Pancreas (tissue), 10 donors: ENCODE results near the gene EVX2. TPM values are rescaled to one million over a fixed set of nuclear protein-coding genes. Genes with fewer than 3 reads are reported as not detected.

Experiments
- ATAC-seq, 4 donors: fragments of 200-7000 bp; cut with Tn5 transposase; one replicate each; pipeline versions ENCODE4 v1.8.0 to v1.9.1; 2020; ENCODE audit warnings: mild to moderate bottlenecking in 4 of 4, moderate library complexity in 4 of 4
- DNase-seq, 6 donors: peaks; one replicate each; pipeline ENCODE4 v3.0.0-alpha.2; 2020
- FAIRE-seq: peaks from 2 replicates; lab custom pipeline; 2012; peaks lifted over from hg19 to GRCh38; lab: Jason Lieb, UNC
- H3K27ac ChIP-seq, 4 donors: fragments of 200-600 bp; sonication (generic); 1 replicate in 3 of 4; 2 replicates in 1 of 4; pipeline versions ENCODE4 v1.5.0 to v1.8.0; 2020
- H3K27me3 ChIP-seq, 4 donors: fragments of 200-600 bp; one replicate each; pipeline ENCODE4 v1.8.0; 2021
- H3K36me3 ChIP-seq, 3 donors: fragments of 200-600 bp; sonication (generic) in 1 of 3; one replicate each; pipeline versions ENCODE4 v1.5.0 to v1.8.0; 2020 to 2021
- H3K4me1 ChIP-seq, 3 donors: fragments of 200-600 bp; one replicate each; pipeline ENCODE4 v1.8.0; 2021
- H3K4me3 ChIP-seq, 4 donors: fragments of 200-600 bp; sonication (generic) in 2 of 4; one replicate each; pipeline versions ENCODE4 v1.5.0 to v1.8.0; 2020 to 2021
- H3K9me3 ChIP-seq, 4 donors: fragments of 200-600 bp; one replicate each; pipeline ENCODE4 v1.8.0; 2021
- CTCF ChIP-seq, 4 donors: fragments of 200-600 bp; sonication (generic) in 3 of 4; IDR thresholded peaks; one replicate each; pipeline versions ENCODE4 v1.5.0 to v1.8.0; 2021; ENCODE audit warnings: antibody characterized with exemption in 4 of 4
- WGBS, 2 donors: extraction: QIAGEN DNeasy Blood & Tissue Kit; methylation state at CpG; one replicate each; pipeline ENCODE4 v1.1.7; 2013; 5-methylcytosine and 5-hydroxymethylcytosine counted together
- intact Hi-C, 3 donors: fragments of 100-400 bp; cut with DNase I; formaldehyde crosslinking; loops; one replicate each; pipeline versions ENCODE4 v1.11.1 to v1.14.2; 2022
- polyA plus RNA-seq, 2 donors: library from polyadenylated mRNA; stranded (reverse); fragments of 200-250 nt; gene quantifications; one replicate each; pipeline ENCODE4 v1.2.3, GENCODE V29; 2013
- total RNA-seq, 6 donors: library from RNA; stranded (reverse); fragmentation: NEBNext Ultra II Directional in 4 of 6; extraction: Animal tissue kit (Norgen Biotek cat#: 25700) in 4 of 6; gene quantifications; one replicate each; pipeline versions ENCODE4 v1.2.1 to v1.2.4, GENCODE V29; 2021 to 2023
- donor health status: healthy with polysubstance abuse.
- donor health status: DM: no; HTN: no; CAD: no; lungs with moderate emphysema.
- donor health status: DM: no; HTN: no; CAD: no.
- donor health status: control.
- donor health status: control.
- donor health status: Bipolar disorder and iron deficiency.
- donor health status: DM: yes; HTN: yes; CAD: no.
- donor health status: DM: no; HTN: no; CAD: no.
- donor health status: DM: no; HTN: no; CAD: no.
- donor health status: DM: yes; HTN: yes; CAD: no.

Gene EVX2
- total and polyA plus RNA-seq, 8 donors: 0.02 TPM; not detected in 7

DNA sequence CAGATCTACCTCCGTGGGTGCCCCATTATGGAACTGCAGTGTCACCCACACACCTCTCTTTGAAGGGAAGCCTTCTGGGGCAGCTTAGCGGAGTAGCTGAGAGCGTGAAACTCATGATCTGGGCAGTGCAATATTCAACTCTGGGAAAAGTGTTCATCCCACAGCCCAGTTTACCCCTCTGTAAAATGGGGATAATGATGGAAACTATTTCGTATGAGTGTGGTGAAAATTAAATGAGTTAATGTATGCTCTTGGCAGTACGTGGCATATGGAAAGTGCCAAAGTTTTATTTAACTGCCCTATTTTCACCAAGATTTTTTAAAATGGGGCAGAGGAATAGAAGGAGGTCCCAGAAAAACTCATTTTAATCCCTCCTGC, 11.5 kb downstream of the EVX2 start:
- WGBS, 2 donors: 17 to 25% methylated on average over 5 of the region's 5 CpGs
- Histone ChIP-seq H3K36me3 (no peaks in the 10 kb centered on the region), H3K27me3 (peaks cover 23 to 89% (median 37%) of the 10 kb centered on the region in 4 donors), H3K9me3 (no peaks in the 10 kb centered on the region), H3K4me1 (peaks cover 4 to 10% (median 7%) of the 10 kb centered on the region in 3 donors), H3K27ac (no peak overlapping the region), H3K4me3 (no peak overlapping the region)
- no peak for FAIRE-seq
- DNase-seq: no peak
- no peak for ATAC-seq
- no peak for TF ChIP-seq CTCF (IDR thresholded peaks at IDR 0.05)
- intact Hi-C loops: no loop called here

- Histone ChIP-seq H3K4me3 (no peak overlapping the region), H3K27ac (no peak overlapping the region), H3K9me3 (no peaks in the 10 kb centered on the region), H3K27me3 (peaks cover 16 to 88% (median 34%) of the 10 kb centered on the region in 4 donors), H3K36me3 (no peaks in the 10 kb centered on the region), H3K4me1 (peaks cover 4 to 13% (median 7%) of the 10 kb centered on the region in 3 donors)
- FAIRE-seq: no peak
- intact Hi-C loops: no loop called here
- no peak for TF ChIP-seq CTCF (IDR thresholded peaks at IDR 0.05)
- no peak for ATAC-seq
- peak in 1 of 6 donors; percentile 63 for DNase-seq
- WGBS, 2 donors: 6 to 8% methylated on average over 51 to 58 of the region's 58 CpGs
Observed at GRCh38 chr2:176071330-176072291, 12.2 kb downstream of the EVX2 start.

DNA sequence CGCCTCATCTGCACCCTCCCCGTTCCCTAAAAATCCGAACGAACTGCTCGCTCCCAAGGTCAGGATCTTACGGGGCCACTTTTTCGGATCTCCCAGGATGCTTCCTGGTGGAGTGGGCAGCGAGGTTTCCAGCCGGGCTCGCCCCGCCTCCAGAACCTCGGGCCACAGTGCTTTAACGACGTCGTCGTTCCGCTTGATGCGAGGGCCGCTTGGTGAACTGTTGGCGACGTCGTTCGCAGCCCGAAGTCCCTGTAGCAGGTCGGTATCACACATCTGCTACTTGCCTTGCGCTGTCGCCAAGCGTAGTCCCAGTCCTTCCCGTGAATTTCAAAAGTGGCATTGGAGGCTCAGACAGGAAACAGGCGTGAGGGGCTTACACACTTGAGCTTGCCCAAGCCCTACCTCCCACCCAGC, 15.3 kb downstream of the EVX2 start:
- FAIRE-seq: no peak
- no peak for ATAC-seq
- no peaks in the 10 kb centered on the region for H3K9me3 ChIP-seq
- WGBS, 2 donors: 5% methylated on average over 30 of the region's 30 CpGs
- intact Hi-C loops: no loop called here
- no peak for DNase-seq
- no peaks in the 10 kb centered on the region for H3K36me3 ChIP-seq
- H3K4me1 ChIP-seq: peaks cover 4 to 13% (median 7%) of the 10 kb centered on the region in 3 donors
- H3K27me3 ChIP-seq: peaks cover 7 to 66% (median 27%) of the 10 kb centered on the region in 4 donors
- H3K4me3 ChIP-seq: no peak overlapping the region
- no peak overlapping the region for H3K27ac ChIP-seq
- no peak for TF ChIP-seq CTCF (IDR thresholded peaks at IDR 0.05)

- no peak for TF ChIP-seq CTCF (IDR thresholded peaks at IDR 0.05)
Observed at GRCh38 chr2:176067589-176068418, 16.0 kb downstream of the EVX2 start.

More at GRCh38 chr2:176067589-176068418, 16.0 kb downstream of the EVX2 start:
- no peaks in the 10 kb centered on the region for H3K36me3 ChIP-seq
- ATAC-seq (peak; percentile 31 to 66 (median 58)), DNase-seq (peak in 1 of 6 donors; percentile 73), FAIRE-seq (no peak)
- intact Hi-C loops: no loop called here
- peak overlapping the region in 3 of 4 donors; percentile 10 to 34 (median 11) for H3K4me3 ChIP-seq
- H3K27me3 ChIP-seq: peaks cover 7 to 60% (median 24%) of the 10 kb centered on the region in 4 donors
- peaks cover 4 to 13% (median 7%) of the 10 kb centered on the region in 3 donors for H3K4me1 ChIP-seq
- whole genome bisulfite sequencing, 2 donors: 3 to 6% methylated on average over 37 to 38 of the region's 38 CpGs
- H3K9me3 ChIP-seq: no peaks in the 10 kb centered on the region
- H3K27ac ChIP-seq: no peak overlapping the region
